Stimulated activated naive B cell treated with anti-CD40 and anti-IgM and Interleukin-4, amounts not matched to agents 10 μg/mL and 1 μg/mL and 100 μg/mL, for 72 hours (primary cell): ENCODE measurements around the gene THPO.
A peak's percentile ranks its signal among the peaks of the same experiment; 100 is the strongest.

ENCODE experiments used
- ATAC-seq, 2 donors: fragments of 150-1000 bp; cut with Tn5 transposase; replicated peaks; 2 replicates each; pipeline ENCODE4 v1.10.0; 2021; ENCODE audit warnings: moderate library complexity in 1 of 2
- DNase-seq: peaks from one replicate; pipeline ENCODE4 v3.0.0; 2021
- H3K27ac Mint-ChIP-seq: one replicate; pipeline ENCODE4 v1.8.0; 2022; ENCODE audit warnings: mild to moderate bottlenecking, mixed read lengths
- H3K27me3 Mint-ChIP-seq, 2 donors: one replicate each; pipeline ENCODE4 v1.8.0; 2022; ENCODE audit warnings: mixed read lengths in 2 of 2
- H3K36me3 Mint-ChIP-seq, 2 donors: one replicate each; pipeline ENCODE4 v1.8.0; 2022; ENCODE audit warnings: mixed read lengths in 2 of 2, mild to moderate bottlenecking in 1 of 2
- H3K4me1 Mint-ChIP-seq, 2 donors: one replicate each; pipeline ENCODE4 v1.8.0; 2022; ENCODE audit warnings: mixed read lengths in 2 of 2, mild to moderate bottlenecking in 1 of 2
- H3K4me3 Mint-ChIP-seq, 2 donors: one replicate each; pipeline ENCODE4 v1.8.0; 2022; ENCODE audit warnings: mild to moderate bottlenecking in 2 of 2, mixed read lengths in 2 of 2, moderate library complexity in 1 of 2
- H3K9me3 Mint-ChIP-seq, 2 donors: one replicate each; pipeline ENCODE4 v1.8.0; 2022; ENCODE audit warnings: mixed read lengths in 2 of 2, mild to moderate bottlenecking in 1 of 2

The THPO gene

DNA sequence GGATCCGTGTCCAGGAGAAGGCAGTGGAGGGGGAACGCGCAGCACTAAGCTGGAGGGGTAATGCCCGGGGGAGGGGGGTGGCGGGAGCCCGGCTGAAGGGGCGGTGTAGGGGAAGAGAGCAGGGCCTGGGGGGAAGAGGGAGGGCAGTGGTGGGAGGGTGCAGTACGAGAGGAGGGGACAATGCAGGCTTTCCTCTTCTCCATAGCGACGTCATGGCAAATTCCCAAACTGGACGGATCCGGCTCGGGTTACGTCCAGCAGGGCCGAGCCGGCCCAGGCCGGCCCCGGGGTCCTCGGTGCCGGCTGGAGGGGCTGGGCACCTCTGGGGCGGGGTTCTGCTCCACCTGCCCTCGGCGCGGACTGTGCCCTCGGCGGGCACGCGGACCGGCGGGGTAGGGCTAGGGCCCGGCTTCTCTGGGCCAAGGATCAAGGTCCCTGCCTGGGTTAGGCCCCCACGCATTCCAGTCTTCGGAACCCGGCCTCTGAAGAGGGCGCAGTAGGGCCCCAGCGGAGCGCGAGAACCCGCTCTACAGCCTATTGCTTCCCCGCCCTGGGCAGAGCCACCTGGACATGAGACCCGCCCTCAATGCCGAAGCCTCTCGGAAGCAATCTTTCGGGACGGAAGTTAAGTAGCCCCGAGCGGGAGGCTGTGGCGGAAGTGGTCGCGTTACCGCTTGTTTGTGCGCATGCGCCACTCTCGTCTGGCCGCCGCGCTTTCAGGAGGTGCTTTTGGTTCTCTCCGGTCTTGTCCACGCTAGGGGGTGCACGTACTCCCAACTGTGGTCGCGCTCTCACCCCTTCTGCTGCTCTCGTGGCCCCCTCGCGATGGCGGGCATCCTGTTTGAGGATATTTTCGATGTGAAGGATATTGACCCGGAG is 15.1 kb downstream of the THPO start:
- DNase-seq (peak; percentile 96), ATAC-seq (peak; percentile 89 to 91)
- H3K36me3 Mint-ChIP-seq, result peaks cover 26 to 35% of the 10 kb centered on the region in 2 donors
- H3K4me3 Mint-ChIP-seq, result peak overlapping the region; percentile 87 to 96
- peaks cover 5 to 7% of the 10 kb centered on the region in 2 donors for H3K27me3 Mint-ChIP-seq
- peaks cover 16 to 34% of the 10 kb centered on the region in 2 donors for H3K4me1 Mint-ChIP-seq
- peak overlapping the region; percentile 95 for H3K27ac Mint-ChIP-seq
- H3K9me3 Mint-ChIP-seq, result no peaks in the 10 kb centered on the region

DNA sequence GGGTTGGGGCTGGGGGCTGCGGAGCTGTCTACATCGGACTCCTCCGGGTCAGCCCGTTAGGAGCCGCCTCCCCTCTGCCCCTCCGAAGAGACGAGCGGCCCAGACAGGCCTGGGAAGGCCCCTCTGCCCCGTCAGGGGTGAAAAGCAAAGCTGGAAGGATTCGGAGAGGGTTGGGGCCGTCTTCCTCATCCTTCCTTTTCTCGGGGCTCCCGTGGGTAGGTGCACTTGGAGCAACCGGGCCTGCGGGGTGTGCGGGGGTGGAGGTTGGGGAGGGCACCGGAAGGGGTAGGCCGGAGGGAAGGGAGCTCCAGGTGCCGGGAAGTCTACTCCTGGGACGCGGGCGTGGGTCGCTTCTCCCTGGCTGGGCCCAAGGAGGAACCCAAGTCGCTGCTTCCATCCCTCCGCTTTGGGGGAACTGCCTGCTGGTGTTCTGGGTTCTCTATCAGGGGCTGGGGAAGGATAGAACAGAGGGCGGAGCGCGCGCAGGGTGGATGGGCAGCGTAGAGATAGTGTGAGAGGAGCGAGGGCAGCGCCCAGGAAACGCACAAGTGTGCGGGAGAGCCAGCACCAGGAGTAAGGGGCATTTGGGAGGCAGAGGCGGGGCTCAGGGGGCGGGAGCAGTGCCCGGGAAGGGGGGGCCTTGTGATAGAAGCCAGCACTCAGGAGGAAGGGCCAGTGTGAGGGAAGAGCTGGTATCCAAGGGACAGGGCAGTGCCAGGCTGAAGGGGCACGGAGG is 15.9 kb downstream of the THPO start:
- Mint-ChIP-seq H3K36me3 (peaks cover 22 to 27% of the 10 kb centered on the region in 2 donors), H3K9me3 (no peaks in the 10 kb centered on the region), H3K27ac (peak overlapping the region; percentile 93), H3K4me3 (peak overlapping the region; percentile 87 to 96), H3K4me1 (peaks cover 16 to 33% of the 10 kb centered on the region in 2 donors), H3K27me3 (peaks cover 5 to 7% of the 10 kb centered on the region in 2 donors)
- DNase-seq, result peak; percentile 43
- peak; percentile 28 to 41 for ATAC-seq

DNA sequence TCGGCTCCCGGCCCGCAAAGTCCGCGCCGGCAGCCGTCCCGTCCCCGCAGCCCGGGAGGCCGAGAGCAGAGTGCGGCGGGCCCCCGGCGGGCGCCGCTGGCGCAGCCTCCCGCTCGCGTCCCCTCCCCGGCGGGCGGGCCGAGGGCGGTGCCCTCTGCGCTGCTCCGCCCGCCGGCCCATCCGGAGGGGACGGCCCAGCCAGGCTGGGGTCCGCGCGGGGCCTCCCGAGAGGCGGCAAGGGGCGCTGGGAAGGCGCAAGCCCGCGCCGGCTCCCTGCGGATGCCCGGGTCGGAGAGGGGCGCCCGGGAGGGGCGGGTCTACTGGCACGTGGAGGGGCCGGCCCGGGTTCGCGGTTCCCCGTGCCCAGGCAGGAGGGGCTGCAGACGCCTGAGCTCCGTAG is 16.5 kb downstream of the THPO start, which contains the start of the genes CLCN2 and POLR2H:
TSS of gene CLCN2 (minus strand) at position 74 of the 400 bp plus-strand sequence. CDS start 126 bp downstream, outside the sequence.
TSS of gene POLR2H (plus strand) at position 179 of the 400 bp plus-strand sequence. CDS start 1,783 bp downstream, outside the sequence.
- peak; percentile 26 to 28 for ATAC-seq
- H3K27me3 Mint-ChIP-seq, result peaks cover 5 to 7% of the 10 kb centered on the region in 2 donors

GRCh38 chr3:184360929-184361531 is 17.0 kb downstream of the THPO start:
- Mint-ChIP-seq H3K27ac (peak overlapping the region; percentile 70), H3K4me1 (peaks cover 16 to 28% of the 10 kb centered on the region in 2 donors), H3K9me3 (no peaks in the 10 kb centered on the region), H3K27me3 (peaks cover 5 to 7% of the 10 kb centered on the region in 2 donors), H3K36me3 (peaks cover 20 to 23% of the 10 kb centered on the region in 2 donors), H3K4me3 (peak overlapping the region; percentile 84 to 87)
- ATAC-seq (peak in 1 of 2 donors; percentile 0), DNase-seq (no peak)

More for the DNA sequence above, 16.5 kb downstream of the THPO start, which contains the start of the genes CLCN2 and POLR2H:
- DNase-seq, result no peak
- Mint-ChIP-seq H3K27ac (peak within 1 kb of the TSS; percentile 93), H3K4me3 (peak within 1 kb of the TSS; percentile 87 to 96), H3K9me3 (no peaks in the 10 kb centered on the region), H3K4me1 (peaks cover 16 to 28% of the 10 kb centered on the region in 2 donors), H3K36me3 (peaks cover 21 to 25% of the 10 kb centered on the region in 2 donors)

GRCh38 chr3:184360070-184360928 is 17.7 kb downstream of the THPO start:
- peaks cover 5 to 7% of the 10 kb centered on the region in 2 donors for H3K27me3 Mint-ChIP-seq
- H3K4me1 Mint-ChIP-seq, result peaks cover 16 to 25% of the 10 kb centered on the region in 2 donors
- ATAC-seq (no peak), DNase-seq (no peak)
- no peaks in the 10 kb centered on the region for H3K9me3 Mint-ChIP-seq
- peak overlapping the region; percentile 84 to 87 for H3K4me3 Mint-ChIP-seq
- H3K27ac Mint-ChIP-seq, result no peak overlapping the region
- peaks cover 18 to 23% of the 10 kb centered on the region in 2 donors for H3K36me3 Mint-ChIP-seq

- peaks cover 5 to 7% of the 10 kb centered on the region in 2 donors for H3K27me3 Mint-ChIP-seq
- peaks cover 9 to 18% of the 10 kb centered on the region in 2 donors for H3K4me1 Mint-ChIP-seq
- no peaks in the 10 kb centered on the region for H3K9me3 Mint-ChIP-seq
- DNase-seq (no peak), ATAC-seq (no peak)
- peaks cover 14 to 20% of the 10 kb centered on the region in 2 donors for H3K36me3 Mint-ChIP-seq
- no peak overlapping the region for H3K27ac Mint-ChIP-seq
- no peak overlapping the region for H3K4me3 Mint-ChIP-seq
Observed at GRCh38 chr3:184359610-184360009, 18.4 kb downstream of the THPO start.

GRCh38 chr3:184358921-184359350 is 19.1 kb downstream of the THPO start:
- no peaks in the 10 kb centered on the region for H3K9me3 Mint-ChIP-seq
- ATAC-seq (no peak), DNase-seq (no peak)
- H3K4me3 Mint-ChIP-seq, result no peak overlapping the region
- peaks cover 8 to 12% of the 10 kb centered on the region in 2 donors for H3K4me1 Mint-ChIP-seq
- peaks cover 5 to 7% of the 10 kb centered on the region in 2 donors for H3K27me3 Mint-ChIP-seq
- peaks cover 11 to 17% of the 10 kb centered on the region in 2 donors for H3K36me3 Mint-ChIP-seq
- H3K27ac Mint-ChIP-seq, result no peak overlapping the region

DNA sequence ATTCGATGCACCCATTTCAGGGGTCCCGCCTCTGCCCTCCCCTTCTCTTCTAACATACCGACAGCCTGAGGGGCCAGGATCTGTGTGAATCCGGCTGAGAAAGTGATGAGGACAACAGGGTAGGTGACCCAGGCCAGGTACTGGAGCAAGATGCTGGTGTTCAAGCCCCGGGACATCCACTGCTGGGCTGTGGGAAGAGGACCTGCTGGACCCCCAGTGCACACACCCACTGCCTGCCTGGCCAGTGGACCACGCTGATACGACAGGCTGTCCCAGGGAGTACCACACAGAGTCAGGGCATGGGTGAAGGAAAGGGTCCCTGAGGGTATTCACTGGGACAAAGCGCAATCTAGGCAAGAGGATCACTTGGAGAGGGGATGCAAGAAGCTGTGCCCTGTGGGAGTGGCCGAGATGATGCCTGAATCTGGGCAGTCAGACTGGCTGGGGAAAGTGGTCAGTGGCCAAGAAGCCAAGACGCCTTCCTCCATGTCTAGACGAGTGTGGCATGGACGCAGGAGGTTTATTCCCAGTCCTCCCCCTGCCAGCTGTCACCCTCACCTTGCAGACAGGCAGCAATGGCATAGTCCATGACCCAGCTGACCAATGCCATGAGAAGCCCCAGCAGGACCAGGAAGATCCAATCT is 19.8 kb downstream of the THPO start:
- no peak for ATAC-seq
- peaks cover 7 to 12% of the 10 kb centered on the region in 2 donors for H3K4me1 Mint-ChIP-seq
- H3K27me3 Mint-ChIP-seq, result peaks cover 5 to 7% of the 10 kb centered on the region in 2 donors
- H3K27ac Mint-ChIP-seq, result no peak overlapping the region
- no peaks in the 10 kb centered on the region for H3K9me3 Mint-ChIP-seq
- no peak overlapping the region for H3K4me3 Mint-ChIP-seq
- DNase-seq, result no peak
- H3K36me3 Mint-ChIP-seq, result peaks cover 13 to 17% of the 10 kb centered on the region in 2 donors

GRCh38 chr3:184357248-184358123 is 20.5 kb downstream of the THPO start:
- peaks cover 5 to 7% of the 10 kb centered on the region in 2 donors for H3K27me3 Mint-ChIP-seq
- no peaks in the 10 kb centered on the region for H3K9me3 Mint-ChIP-seq
- no peak overlapping the region for H3K4me3 Mint-ChIP-seq
- ATAC-seq, result no peak
- no peak for DNase-seq
- H3K27ac Mint-ChIP-seq, result no peak overlapping the region
- H3K36me3 Mint-ChIP-seq, result peaks cover 15 to 19% of the 10 kb centered on the region in 2 donors
- H3K4me1 Mint-ChIP-seq, result peaks cover 5 to 12% of the 10 kb centered on the region in 2 donors

GRCh38 chr3:184355261-184356040 is 22.6 kb downstream of the THPO start:
- Mint-ChIP-seq H3K9me3 (no peaks in the 10 kb centered on the region), H3K4me1 (peaks cover 0 to 5% of the 10 kb centered on the region in 2 donors), H3K27ac (peak overlapping the region; percentile 47), H3K36me3 (peaks cover 22 to 33% of the 10 kb centered on the region in 2 donors), H3K27me3 (peaks cover 5 to 6% of the 10 kb centered on the region in 2 donors), H3K4me3 (no peak overlapping the region)
- no peak for DNase-seq
- ATAC-seq, result no peak

DNA sequence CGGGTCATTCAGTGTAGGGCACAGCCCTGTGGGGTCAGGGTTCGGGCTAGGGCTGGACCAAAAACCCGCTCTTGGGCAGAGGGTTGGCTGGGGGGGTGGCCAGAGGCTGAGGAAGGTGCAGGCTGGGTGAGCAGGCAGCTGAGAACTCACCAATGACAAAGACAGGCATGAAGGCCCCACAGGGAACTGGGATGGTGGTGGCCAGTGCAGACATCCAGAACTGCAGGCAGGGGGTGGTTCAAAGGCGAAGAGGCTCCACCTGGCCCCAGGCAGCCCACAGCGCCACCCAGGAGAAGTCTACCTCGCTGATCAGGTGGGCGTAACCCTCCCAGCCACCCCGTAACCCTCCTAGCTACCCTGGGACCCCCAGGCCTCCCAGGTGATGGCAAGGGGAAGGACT is 23.3 kb downstream of the THPO start:
- Mint-ChIP-seq H3K4me1 (no peaks in the 10 kb centered on the region), H3K27ac (no peak overlapping the region), H3K27me3 (peaks cover 0 to under 1% of the 10 kb centered on the region in 2 donors), H3K9me3 (no peaks in the 10 kb centered on the region), H3K36me3 (peaks cover 22 to 33% of the 10 kb centered on the region in 2 donors), H3K4me3 (no peak overlapping the region)
- no peak for DNase-seq
- peak in 1 of 2 donors; percentile 20 for ATAC-seq
